ENCODE results near the gene FKBP7. TPM values are rescaled to one million over a fixed set of nuclear protein-coding genes. Genes with fewer than 3 reads are reported as not detected.

FKBP7 gene
- polyA plus RNA-seq, 1 donor (not counting 4 experiments of a cell fraction or from before 2014, with no cell fraction given): 2.4 TPM

DNA sequence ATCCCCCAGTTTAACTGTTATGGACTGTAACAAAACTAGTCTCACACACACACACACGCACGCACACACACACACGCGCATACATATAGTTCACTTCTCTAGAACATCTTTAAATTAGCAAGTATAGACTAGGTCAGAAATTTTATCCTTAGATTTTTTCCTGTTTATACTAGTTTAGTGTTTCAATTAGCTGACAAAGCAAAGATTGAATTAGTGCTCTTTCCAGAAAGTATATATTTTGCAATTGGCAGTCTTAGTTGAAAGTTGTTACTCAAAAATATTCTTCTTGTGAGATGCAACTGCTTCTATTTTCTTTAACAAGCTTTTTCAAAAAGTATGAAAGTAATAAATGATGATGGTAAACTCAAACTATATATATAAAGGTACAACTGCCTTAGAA lies 24.4 kb upstream of the FKBP7 start:
- dilution Hi-C loops (cut with MboI; ENCODE audit: extremely low pct_ligation_motif_present, low sequenced_read_pairs): no loop called here
- no peaks in the 10 kb centered on the region for H3K27me3 ChIP-seq (ENCODE audit: control insufficient read depth, extremely low read depth, insufficient read depth, low read length)
- H3K9me3 ChIP-seq (ENCODE audit: control insufficient read depth, low read depth, low read length): no peaks in the 10 kb centered on the region
- no peak for DNase-seq (ENCODE audit: low read depth, low spot score)
- no peak overlapping the region for H3K27ac ChIP-seq (ENCODE audit: control insufficient read depth, insufficient read depth, low read length)
- no peaks in the 10 kb centered on the region for H3K79me2 ChIP-seq (ENCODE audit: control insufficient read depth, insufficient read depth, low read length)
- no peak for FAIRE-seq
- no peak overlapping the region for H3K9ac ChIP-seq (ENCODE audit: control insufficient read depth, extremely low read depth, insufficient read depth, low read length)
- no peak overlapping the region for H2AFZ ChIP-seq (ENCODE audit: control insufficient read depth, low read length)
- no peak overlapping the region for H3K4me3 ChIP-seq (ENCODE audit: control insufficient read depth in 2 of 3, extremely low read depth in 1 of 3, insufficient read depth in 2 of 3, low read depth in 1 of 3, low read length in 3 of 3)
- no peaks in the 10 kb centered on the region for H4K20me1 ChIP-seq (ENCODE audit: control insufficient read depth, extremely low read depth, insufficient read depth, low read length)
- peaks cover 4 to 6% of the 10 kb centered on the region in 2 experiments for H3K36me3 ChIP-seq (ENCODE audit: control insufficient read depth in 2 of 2, extremely low read depth in 1 of 2, insufficient read depth in 2 of 2, low read length in 2 of 2)
- no peak for TF ChIP-seq EZH2 (IDR thresholded peaks at IDR 0.05; ENCODE audit: low read length)
- TF ChIP-seq, protein P1, sequence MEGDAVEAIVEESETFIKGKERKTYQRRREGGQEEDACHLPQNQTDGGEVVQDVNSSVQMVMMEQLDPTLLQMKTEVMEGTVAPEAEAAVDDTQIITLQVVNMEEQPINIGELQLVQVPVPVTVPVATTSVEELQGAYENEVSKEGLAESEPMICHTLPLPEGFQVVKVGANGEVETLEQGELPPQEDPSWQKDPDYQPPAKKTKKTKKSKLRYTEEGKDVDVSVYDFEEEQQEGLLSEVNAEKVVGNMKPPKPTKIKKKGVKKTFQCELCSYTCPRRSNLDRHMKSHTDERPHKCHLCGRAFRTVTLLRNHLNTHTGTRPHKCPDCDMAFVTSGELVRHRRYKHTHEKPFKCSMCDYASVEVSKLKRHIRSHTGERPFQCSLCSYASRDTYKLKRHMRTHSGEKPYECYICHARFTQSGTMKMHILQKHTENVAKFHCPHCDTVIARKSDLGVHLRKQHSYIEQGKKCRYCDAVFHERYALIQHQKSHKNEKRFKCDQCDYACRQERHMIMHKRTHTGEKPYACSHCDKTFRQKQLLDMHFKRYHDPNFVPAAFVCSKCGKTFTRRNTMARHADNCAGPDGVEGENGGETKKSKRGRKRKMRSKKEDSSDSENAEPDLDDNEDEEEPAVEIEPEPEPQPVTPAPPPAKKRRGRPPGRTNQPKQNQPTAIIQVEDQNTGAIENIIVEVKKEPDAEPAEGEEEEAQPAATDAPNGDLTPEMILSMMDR (optimal IDR thresholded peaks at IDR 0.05 in 1 of 3, IDR thresholded peaks at IDR 0.05 in 1 of 3, conservative IDR thresholded peaks at IDR 0.05 in 1 of 3; ENCODE audit: extremely low read depth in 1 of 3, insufficient read depth in 2 of 3, low read length in 3 of 3): no peak
- no peaks in the 10 kb centered on the region for H3K4me1 ChIP-seq (ENCODE audit: control insufficient read depth, extremely low read depth, insufficient read depth, low read length)
- H3K4me2 ChIP-seq (ENCODE audit: control insufficient read depth, extremely low read depth, insufficient read depth, low read depth, low read length): no peak overlapping the region
- no peaks in the 10 kb centered on the region for H3K9me1 ChIP-seq (ENCODE audit: control insufficient read depth, extremely low read depth, insufficient read depth, low read length)

DNA sequence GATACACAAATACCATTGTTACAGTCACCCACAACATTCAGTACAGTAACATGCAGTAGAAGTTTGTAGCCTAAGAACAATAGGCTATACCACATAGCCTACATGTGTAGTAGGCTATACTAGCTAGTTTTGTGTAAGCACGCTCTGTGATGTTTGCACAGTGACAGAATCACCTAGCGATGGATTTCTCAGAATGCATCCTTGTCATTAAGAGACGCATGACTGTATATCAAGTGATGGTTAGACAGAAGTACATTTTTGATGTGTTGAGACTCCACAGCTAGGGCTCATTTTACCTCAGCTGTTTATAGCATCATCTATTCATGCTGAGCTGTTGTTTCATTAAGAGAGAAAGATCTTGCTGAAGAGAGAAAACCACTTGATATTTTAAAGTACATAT lies 21.2 kb upstream of the FKBP7 start:
- H3K36me3 ChIP-seq (ENCODE audit: control insufficient read depth in 2 of 2, extremely low read depth in 1 of 2, insufficient read depth in 2 of 2, low read length in 2 of 2): peaks cover 7 to 14% of the 10 kb centered on the region in 2 experiments
- FAIRE-seq: no peak

More for the DNA sequence above, 21.2 kb upstream of the FKBP7 start:
- no peaks in the 10 kb centered on the region for H3K79me2 ChIP-seq (ENCODE audit: control insufficient read depth, insufficient read depth, low read length)
- H2AFZ ChIP-seq (ENCODE audit: control insufficient read depth, low read length): no peak overlapping the region
- no peak overlapping the region for H3K27ac ChIP-seq (ENCODE audit: control insufficient read depth, insufficient read depth, low read length)
- H3K9me3 ChIP-seq (ENCODE audit: control insufficient read depth, low read depth, low read length): no peaks in the 10 kb centered on the region
- no peaks in the 10 kb centered on the region for H3K27me3 ChIP-seq (ENCODE audit: control insufficient read depth, extremely low read depth, insufficient read depth, low read length)
- H3K9me1 ChIP-seq (ENCODE audit: control insufficient read depth, extremely low read depth, insufficient read depth, low read length): no peaks in the 10 kb centered on the region
- H4K20me1 ChIP-seq (ENCODE audit: control insufficient read depth, extremely low read depth, insufficient read depth, low read length): no peaks in the 10 kb centered on the region
- no peak for TF ChIP-seq EZH2 (IDR thresholded peaks at IDR 0.05; ENCODE audit: low read length)
- TF ChIP-seq, protein P1 (optimal IDR thresholded peaks at IDR 0.05 in 1 of 3, IDR thresholded peaks at IDR 0.05 in 1 of 3, conservative IDR thresholded peaks at IDR 0.05 in 1 of 3; ENCODE audit: extremely low read depth in 1 of 3, insufficient read depth in 2 of 3, low read length in 3 of 3): no peak
- no peak overlapping the region for H3K9ac ChIP-seq (ENCODE audit: control insufficient read depth, extremely low read depth, insufficient read depth, low read length)
- no peak for DNase-seq (ENCODE audit: low read depth, low spot score)
- no peak overlapping the region for H3K4me3 ChIP-seq (ENCODE audit: control insufficient read depth in 2 of 3, extremely low read depth in 1 of 3, insufficient read depth in 2 of 3, low read depth in 1 of 3, low read length in 3 of 3)
- dilution Hi-C loops (cut with MboI; ENCODE audit: extremely low pct_ligation_motif_present, low sequenced_read_pairs): no loop called here
- no peaks in the 10 kb centered on the region for H3K4me1 ChIP-seq (ENCODE audit: control insufficient read depth, extremely low read depth, insufficient read depth, low read length)
- H3K4me2 ChIP-seq (ENCODE audit: control insufficient read depth, extremely low read depth, insufficient read depth, low read depth, low read length): no peak overlapping the region
